ENCODE measurements around the gene LRRC10. TPM values are rescaled to one million over a fixed set of nuclear protein-coding genes. Genes with fewer than 3 reads are reported as not detected.

The LRRC10 gene
- total RNA-seq, 1 experiment from 2014 or later: not detected

DNA sequence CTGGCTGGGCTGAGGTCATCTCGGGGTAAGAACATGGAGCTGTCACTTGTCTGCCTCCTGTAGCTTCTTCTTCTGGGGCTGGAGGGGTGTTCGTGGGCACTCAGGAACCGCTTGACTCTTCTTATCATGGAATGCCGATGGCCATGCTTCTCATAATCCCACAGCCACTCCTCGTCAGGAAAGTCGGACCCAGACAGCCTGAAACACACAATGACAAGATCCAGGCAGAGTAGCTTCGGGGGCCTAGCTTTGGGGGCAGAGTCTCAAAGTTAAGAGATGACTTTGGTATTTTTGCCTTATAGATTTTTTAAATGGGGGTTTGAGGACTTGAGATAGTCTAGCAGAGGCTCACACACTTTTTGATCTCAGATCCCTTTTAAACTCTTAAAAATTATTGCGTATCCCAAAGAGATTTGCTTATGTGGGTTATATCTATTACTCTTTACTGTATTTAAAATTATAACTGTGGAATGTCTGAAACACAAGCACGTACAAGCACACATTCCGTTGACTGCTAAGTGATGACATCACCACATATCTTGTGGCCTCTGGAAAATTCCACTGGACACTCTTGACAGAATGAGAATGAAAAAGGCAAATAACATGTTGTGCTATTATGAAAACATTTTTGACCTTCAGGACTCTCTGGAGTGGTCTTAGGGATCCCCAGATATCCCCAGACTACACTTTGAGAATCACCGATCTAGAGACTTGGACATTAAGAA is 45.1 kb upstream of the LRRC10 start:
- POLR2A ChIA-PET: interaction anchor here (1.0 to 1.3 kb wide), 2 partner anchors 28 to 84 kb away, joined by 3 to 5 read pairs; no protein-coding TSS in a partner anchor
- Mint-ChIP-seq H3K27ac (ENCODE audit: low read depth, unreplicated experiment) (peak overlapping the region; percentile 57), H3K9me3 (ENCODE audit: unreplicated experiment) (peaks cover 8% of the 10 kb centered on the region), H3K27me3 (ENCODE audit: insufficient read depth, unreplicated experiment) (no peaks in the 10 kb centered on the region), H3K36me3 (ENCODE audit: insufficient read depth, unreplicated experiment) (no peaks in the 10 kb centered on the region), H3K4me1 (ENCODE audit: insufficient read depth, unreplicated experiment) (peaks cover 18% of the 10 kb centered on the region), H3K4me3 (ENCODE audit: unreplicated experiment) (no peak overlapping the region)
- no peak for TF ChIP-seq CTCF (IDR thresholded peaks at IDR 0.05; ENCODE audit: unreplicated experiment)
- CTCF ChIA-PET: interaction anchor here (0.6 to 1.9 kb wide), 5 partner anchors 12 to 1345 kb away, joined by 3 to 7 read pairs (median 5); no protein-coding TSS in a partner anchor
- BruUV-seq (replicated peaks): no TSS peak
- intact Hi-C loops (cut with micrococcal nuclease): no loop called here
- DNase-seq (ENCODE audit: unreplicated experiment): peak; percentile 39

GRCh38 chr12:69653703-69654102 is 43.0 kb upstream of the LRRC10 start:
- TF ChIP-seq CTCF (IDR thresholded peaks at IDR 0.05; ENCODE audit: unreplicated experiment): no peak
- ChIA-PET CTCF (interaction anchor here (0.5 to 1.9 kb wide), 2 partner anchors 15 to 224 kb away, joined by 3 to 7 read pairs; no protein-coding TSS in a partner anchor), POLR2A (interaction anchor here (0.6 kb wide), 1 partner anchor 169 kb away, joined by 3 read pairs; no protein-coding TSS in a partner anchor)
- H3K27ac Mint-ChIP-seq (ENCODE audit: low read depth, unreplicated experiment): no peak overlapping the region
- DNase-seq (ENCODE audit: unreplicated experiment): peak; percentile 84
- no peak overlapping the region for H3K4me3 Mint-ChIP-seq (ENCODE audit: unreplicated experiment)
- H3K27me3 Mint-ChIP-seq (ENCODE audit: insufficient read depth, unreplicated experiment): no peaks in the 10 kb centered on the region
- H3K9me3 Mint-ChIP-seq (ENCODE audit: unreplicated experiment): peaks cover 8% of the 10 kb centered on the region
- BruUV-seq (replicated peaks): no TSS peak
- no peaks in the 10 kb centered on the region for H3K36me3 Mint-ChIP-seq (ENCODE audit: insufficient read depth, unreplicated experiment)
- peaks cover 18% of the 10 kb centered on the region for H3K4me1 Mint-ChIP-seq (ENCODE audit: insufficient read depth, unreplicated experiment)
- intact Hi-C loops (cut with micrococcal nuclease): no loop called here

DNA sequence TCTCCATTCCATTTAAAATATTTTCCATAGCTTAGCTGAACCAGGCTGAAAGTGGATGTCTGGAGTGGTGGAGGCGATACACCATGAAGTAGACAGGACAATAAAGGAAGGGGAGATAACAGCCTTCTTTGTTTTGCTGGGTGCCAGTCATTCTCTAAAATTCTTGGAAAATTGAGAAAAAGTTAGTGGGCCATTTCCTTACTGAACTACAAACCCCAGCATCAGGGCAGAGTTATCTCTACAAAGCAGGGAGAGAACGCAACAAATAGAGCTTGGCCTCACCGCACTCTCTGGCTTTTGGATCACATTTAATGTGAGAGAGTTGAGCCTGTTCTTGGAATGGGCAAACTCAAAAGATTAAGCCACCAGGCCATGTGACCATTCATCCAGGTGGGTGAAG is 41.2 kb upstream of the LRRC10 start:
- no peak for DNase-seq (ENCODE audit: unreplicated experiment)
- H3K4me1 Mint-ChIP-seq (ENCODE audit: insufficient read depth, unreplicated experiment): peaks cover 18% of the 10 kb centered on the region
- TF ChIP-seq CTCF (IDR thresholded peaks at IDR 0.05; ENCODE audit: unreplicated experiment): no peak
- CTCF ChIA-PET: interaction anchor here (0.6 to 5.0 kb wide), 4 partner anchors 12 to 295 kb away, joined by 3 to 54 read pairs (median 3); no protein-coding TSS in a partner anchor
- intact Hi-C loops (cut with micrococcal nuclease): no loop called here
- no peak overlapping the region for H3K4me3 Mint-ChIP-seq (ENCODE audit: unreplicated experiment)
- H3K27me3 Mint-ChIP-seq (ENCODE audit: insufficient read depth, unreplicated experiment): no peaks in the 10 kb centered on the region
- peaks cover 8% of the 10 kb centered on the region for H3K9me3 Mint-ChIP-seq (ENCODE audit: unreplicated experiment)
- H3K36me3 Mint-ChIP-seq (ENCODE audit: insufficient read depth, unreplicated experiment): no peaks in the 10 kb centered on the region
- no TSS peak for BruUV-seq (replicated peaks)
- no peak overlapping the region for H3K27ac Mint-ChIP-seq (ENCODE audit: low read depth, unreplicated experiment)
- POLR2A ChIA-PET: interaction anchor here (1.2 kb wide), 1 partner anchor 38 kb away, joined by 3 read pairs; no protein-coding TSS in a partner anchor

DNA sequence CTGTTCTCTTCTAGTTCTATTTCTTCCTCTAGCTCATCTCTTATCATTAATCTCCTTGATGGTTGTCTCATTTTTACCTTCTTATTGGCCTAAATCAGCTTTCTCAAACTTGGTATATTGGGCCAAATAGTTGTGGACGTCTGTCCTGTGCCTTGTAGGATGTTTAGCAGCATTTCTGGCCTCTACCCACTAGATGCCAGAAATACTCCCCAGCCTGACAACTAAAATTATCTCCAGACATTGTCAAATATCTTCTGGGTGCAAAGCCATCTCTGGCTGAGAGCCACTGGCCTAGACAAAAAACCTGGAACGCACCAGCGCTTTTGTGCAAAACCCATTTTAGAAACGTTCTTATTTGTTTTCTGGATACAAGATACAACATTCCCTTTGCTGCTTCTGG is 38.8 kb upstream of the LRRC10 start:
- no peak overlapping the region for H3K27ac Mint-ChIP-seq (ENCODE audit: low read depth, unreplicated experiment)
- DNase-seq (ENCODE audit: unreplicated experiment): peak; percentile 4
- TF ChIP-seq CTCF (IDR thresholded peaks at IDR 0.05; ENCODE audit: unreplicated experiment): no peak

More for the DNA sequence above, 38.8 kb upstream of the LRRC10 start:
- intact Hi-C loops (cut with micrococcal nuclease): no loop called here
- Mint-ChIP-seq H3K4me3 (ENCODE audit: unreplicated experiment) (no peak overlapping the region), H3K27me3 (ENCODE audit: insufficient read depth, unreplicated experiment) (no peaks in the 10 kb centered on the region), H3K9me3 (ENCODE audit: unreplicated experiment) (peaks cover 8% of the 10 kb centered on the region), H3K36me3 (ENCODE audit: insufficient read depth, unreplicated experiment) (no peaks in the 10 kb centered on the region), H3K4me1 (ENCODE audit: insufficient read depth, unreplicated experiment) (peaks cover 11% of the 10 kb centered on the region)
- ChIA-PET POLR2A (no interaction called here), CTCF (interaction anchor here (0.6 to 5.0 kb wide), 2 partner anchors 9 to 1777 kb away, joined by 3 to 54 read pairs; no protein-coding TSS in a partner anchor)
- BruUV-seq (replicated peaks): no TSS peak
